GM18498 (cell line): ENCODE results near the gene PNPLA7.
"Not testable (repeated sequence)": the region's sequence is repeated elsewhere in the genome, so short reads cannot be mapped to it uniquely, and the experiment has no call there.

Experiments used
- ATAC-seq: cut with Tn5 transposase; IDR thresholded peaks from one replicate; pipeline ENCODE4 v1.9.1; 2021; ENCODE audit warnings: mild to moderate bottlenecking, moderate library complexity; ENCODE audit not compliant: unreplicated experiment

Gene PNPLA7

DNA sequence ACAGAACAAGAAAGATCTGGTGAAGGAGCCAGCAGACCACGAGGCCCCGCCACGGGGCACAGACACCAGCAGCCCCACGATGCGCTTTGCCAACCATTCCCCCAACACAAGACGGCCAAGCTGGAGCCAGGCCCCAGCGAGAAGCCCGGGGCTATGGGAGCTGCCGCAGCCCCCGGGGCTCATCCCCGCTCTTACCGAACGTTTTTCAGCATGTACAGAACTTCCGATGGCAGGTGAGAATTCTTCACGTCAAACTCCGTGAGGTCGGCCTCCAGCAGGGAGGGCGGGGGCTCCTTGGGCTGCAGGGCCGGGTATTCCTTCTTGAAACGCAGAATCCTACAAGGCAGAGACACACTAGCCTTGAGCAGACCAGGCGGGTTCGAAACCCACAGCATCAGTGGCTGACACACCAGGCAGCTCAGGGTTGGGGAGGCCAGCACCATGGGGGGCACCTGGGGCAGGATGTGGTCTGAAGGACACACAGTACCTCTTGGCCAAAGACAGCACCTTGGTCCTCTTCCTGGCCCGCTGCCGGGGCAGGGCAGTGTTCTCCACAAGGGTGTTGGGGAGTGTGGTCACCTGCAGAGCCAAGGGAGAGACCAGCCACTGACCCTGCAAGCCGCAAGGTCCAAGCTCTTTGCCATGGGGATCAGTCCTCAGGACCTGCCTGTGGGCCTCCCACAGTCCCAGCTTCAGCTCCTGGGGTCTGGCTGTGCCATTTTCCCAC, 6.8 kb downstream of the PNPLA7 start:
- ATAC-seq = no peak

DNA sequence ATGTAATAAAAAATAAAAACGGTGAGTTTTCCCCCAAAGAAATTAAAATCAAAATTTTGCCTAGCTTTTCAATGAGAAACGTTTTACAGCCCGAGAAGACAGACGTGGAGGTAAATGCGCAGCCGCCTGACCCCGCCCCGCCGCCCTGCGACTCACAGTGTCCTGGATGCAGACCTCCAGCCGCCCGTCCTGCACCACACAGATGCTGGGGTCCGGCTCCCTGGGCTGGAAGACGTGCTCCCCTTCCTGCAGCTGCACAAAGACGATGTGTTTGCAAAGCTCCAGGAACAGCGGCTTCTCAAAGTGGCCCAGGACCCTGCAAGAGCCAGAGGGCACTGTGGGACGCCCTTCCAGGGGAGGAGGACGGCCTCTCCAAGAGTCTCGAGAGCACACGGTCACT, 7.7 kb downstream of the PNPLA7 start:
- ATAC-seq = no peak

DNA sequence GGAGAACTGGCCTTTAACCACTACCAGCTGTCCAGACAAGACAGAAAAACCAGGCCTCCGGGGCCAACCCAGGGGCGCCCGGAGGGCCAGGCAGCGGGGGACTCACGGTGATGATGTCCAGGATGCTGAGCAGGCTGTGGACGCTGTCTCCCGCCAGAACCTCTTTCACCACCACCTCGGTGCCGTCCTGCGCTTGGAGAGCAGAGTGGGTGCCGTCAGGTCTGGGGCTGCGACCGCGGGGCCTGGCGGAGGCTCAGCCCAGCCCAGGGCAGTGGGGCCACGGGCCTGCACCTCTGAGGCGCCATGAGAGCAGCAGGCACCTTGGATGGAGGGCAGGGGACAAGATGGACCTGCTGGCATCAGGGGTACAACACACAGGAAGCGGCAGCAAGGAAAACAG, 9.7 kb downstream of the PNPLA7 start:
- ATAC-seq = no peak

DNA sequence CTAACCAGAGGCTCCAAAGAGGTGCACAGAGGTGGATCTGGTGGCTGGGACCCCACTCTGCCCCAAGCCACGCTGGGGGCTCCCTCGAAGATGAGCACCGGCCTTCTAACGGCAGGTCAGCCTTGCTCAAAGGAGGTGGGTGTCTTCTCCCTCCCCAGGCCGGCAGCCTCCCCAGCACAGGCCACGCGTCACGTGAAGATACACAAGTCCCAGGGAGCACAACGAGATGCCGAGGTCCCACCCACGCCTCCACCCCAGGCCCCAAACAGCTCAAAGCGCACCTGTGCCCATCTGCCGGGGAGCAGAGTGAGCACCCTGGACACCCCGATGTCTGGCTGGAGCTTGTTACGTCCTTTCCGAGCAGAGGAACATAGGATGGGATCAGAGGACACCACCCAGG, 12.1 kb downstream of the PNPLA7 start:
- no peak for ATAC-seq

DNA sequence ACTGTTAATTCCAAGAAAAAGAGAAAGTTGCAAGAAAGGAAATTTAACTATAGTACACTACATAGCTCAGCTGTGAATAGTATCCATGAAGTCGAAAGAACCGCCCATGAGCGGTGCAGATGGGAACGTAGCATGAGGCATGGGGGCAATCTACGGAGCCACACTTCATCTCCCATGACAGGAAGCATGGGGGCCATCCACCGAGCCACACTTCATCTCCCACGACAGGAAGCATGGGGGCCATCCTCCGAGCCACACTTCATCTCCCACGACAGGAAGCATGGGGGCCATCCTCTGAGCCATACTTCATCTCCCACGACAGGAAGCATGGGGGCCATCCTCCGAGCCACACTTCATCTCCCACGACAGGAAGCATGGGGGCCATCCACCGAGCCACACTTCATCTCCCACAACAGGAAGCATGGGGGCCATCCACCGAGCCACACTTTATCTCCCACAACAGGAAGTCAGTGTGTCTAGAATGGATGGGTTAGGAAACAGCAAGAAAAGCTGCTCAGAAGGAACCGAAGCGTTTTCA, 13.5 kb downstream of the PNPLA7 start:
- not testable (repeated sequence) for ATAC-seq

DNA sequence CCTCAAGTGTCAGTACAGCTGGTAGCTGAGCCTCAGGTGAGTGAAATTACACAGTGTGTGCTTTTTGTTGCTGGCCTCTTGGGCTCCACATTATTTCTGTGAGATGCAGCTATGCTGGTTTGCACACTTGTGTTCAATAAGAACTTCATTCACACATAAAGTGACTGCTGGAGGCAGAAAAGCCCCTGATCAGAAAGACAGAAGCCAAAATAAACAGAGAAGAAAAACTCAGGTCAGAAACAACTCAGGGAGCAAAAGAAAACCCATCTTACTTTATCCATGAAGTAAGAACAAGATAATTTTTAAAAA, 15.1 kb downstream of the PNPLA7 start:
- no peak for ATAC-seq

DNA sequence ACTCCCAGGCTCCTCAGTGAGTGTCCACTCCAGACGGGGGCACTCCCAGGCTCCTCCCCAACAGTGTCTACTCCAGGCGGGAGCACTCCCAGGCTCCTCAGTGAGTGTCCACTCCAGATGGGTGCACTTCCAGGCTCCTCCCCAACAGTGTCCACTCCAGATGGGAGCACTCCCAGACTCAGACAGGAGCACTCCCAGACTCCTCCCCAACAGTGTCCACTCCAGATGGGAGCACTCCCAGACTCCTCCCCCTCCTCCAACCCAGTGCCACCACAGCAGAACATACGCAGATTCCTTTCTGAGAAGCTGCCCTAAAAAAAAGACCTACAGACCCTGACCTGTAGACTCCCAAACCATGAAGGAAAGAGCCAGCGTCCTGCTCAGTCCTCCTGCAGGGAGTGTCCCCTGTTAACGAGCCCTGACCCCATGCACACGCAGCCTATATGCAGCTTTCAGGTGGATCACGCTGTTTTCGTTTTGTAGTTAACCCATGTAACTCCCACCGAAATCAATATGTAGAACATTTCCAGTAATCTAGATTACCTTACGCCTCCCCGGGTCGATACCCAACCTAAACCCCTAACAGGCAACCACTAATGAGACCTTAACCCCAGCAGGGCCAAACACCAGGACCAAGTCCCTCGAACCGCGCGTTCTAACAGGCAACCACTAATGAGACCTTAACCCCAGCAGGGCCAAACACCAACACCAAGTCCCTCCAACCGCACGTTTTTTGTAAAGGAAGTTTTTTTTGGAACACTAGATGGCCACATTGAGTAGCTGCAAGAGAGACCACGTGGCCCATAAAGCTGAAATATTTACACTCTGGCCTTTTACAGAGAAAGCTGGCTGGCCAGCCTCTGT, 15.7 kb downstream of the PNPLA7 start:
- no peak for ATAC-seq

DNA sequence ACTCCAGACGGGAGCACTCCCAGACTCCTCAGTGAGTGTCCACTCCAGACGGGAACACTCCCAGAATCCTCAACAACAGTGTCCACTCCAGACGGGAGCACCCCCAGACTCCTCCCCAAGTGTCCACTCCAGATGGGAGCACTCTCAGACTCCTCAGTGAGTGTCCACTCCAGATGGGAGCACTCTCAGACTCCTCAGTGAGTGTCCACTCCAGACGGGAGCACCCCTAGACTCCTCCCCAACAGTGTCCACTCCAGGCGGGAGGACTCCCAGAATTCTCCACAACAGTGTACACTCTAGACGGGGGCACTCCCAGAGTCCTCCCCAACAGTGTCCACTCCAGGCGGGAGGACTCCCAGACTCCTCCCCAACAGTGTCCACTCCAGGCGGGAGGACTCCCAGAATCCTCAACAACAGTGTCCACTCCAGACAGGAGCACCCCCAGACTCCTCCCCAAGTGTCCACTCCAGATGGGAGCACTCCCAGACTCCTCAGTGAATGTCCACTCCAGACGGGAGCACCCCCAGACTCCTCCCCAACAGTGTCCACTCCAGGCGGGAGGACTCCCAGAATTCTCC, 17.2 kb downstream of the PNPLA7 start:
- ATAC-seq = not testable (repeated sequence)

DNA sequence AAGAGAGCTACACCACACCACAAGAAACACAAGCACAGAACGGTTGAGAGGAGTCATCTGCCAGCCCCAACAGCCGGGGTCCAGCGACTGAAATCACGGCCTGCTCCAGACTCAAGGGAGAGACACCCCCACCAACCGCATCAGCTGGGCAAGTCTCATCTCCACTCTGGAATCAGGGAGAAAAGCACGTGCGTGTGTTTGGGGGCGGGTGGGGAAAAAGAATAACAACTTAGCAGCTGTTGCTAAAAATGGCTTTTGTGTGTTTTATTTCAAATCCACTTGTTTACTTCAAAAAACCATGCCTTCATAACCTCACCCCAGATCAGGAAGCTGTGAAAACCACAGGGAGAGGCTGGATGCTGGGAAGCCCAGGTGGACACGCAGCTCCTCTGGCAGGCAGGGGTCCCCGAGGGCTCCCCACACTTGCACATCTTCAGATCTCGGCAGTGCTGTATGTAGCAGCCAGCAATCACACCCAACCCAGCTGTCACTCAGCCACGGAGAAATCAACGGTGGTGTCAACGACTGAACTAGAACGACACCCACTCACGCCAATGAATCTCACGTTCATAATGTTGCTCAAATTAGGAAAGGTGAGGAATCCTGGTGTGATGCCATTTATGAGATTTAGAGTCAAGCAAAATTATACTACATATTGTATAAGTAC, 19.0 kb downstream of the PNPLA7 start:
- ATAC-seq = no peak

DNA sequence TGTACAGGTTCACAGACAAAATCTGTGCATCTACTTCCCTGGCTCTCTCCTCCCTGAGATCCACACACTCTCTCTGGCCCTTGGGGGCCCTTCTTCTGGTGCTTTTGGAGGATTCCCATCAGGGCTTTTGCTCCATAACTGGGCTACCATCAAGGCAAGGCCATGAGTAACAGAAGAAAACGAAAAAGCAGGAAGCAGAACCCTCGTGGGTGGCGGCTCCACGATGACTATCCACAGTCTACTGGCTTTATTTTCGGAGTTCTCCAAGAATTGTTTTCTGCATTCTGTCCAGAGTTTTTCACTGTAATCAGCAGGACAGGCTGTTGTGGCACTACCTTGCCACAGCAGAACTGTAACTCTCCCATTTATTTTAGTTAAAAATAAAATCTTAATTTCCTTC, 19.9 kb downstream of the PNPLA7 start:
- no peak for ATAC-seq

DNA sequence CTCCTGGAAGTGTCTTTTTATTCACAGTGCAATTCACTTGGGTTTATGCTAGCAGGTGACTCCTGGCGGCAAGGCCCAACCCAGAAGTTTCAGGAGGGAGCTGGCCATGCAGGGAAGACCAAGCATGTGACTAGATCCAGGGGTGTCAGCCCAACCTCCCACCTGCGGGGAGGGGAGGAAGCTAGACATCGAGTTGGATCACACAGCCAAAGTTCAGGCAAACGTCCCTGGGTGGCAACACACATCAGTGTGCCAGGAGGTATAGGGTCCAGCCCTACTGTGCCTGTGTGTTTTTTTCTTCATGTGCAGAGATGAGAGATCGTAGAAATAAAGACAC, 25.3 kb downstream of the PNPLA7 start:
- ATAC-seq = no peak

DNA sequence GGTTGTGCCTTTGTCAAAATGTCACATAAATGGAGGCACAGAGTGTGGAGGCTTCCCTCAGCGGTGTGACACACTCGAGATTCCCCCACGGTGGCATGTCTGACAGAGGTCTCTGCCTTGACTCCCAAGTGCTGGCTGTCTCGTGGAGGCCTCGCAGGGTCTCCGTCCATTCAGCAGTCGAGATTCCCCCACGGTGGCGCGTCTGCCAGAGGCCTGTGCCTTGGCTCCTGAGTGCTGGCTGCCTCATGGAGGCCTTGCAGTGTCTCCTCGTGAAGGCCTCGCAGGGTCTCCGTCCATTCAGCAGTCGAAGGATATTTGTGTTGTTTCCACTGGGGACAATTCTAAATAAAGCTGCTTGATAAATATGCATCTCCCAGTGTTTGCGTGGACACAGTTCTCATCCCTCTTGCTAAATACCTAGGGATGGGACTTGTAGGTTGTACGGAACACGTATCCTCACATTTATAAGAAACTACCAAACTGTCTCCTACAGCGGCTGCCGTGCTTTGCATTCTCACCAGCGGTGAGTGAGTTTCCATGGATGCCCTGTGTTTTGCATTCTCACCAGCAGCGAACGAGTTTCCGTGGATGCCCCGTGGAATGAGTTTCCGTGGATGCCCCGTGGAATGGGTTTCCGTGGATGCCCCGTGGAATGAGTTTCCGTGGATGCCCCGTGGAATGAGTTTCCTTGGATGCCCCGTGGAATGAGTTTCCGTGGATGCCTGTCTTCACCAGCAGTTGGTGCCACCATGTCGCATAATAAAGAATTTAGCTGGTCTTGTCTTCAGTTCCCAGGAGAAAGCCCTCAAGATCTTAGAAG, 25.8 kb downstream of the PNPLA7 start:
- no peak for ATAC-seq

DNA sequence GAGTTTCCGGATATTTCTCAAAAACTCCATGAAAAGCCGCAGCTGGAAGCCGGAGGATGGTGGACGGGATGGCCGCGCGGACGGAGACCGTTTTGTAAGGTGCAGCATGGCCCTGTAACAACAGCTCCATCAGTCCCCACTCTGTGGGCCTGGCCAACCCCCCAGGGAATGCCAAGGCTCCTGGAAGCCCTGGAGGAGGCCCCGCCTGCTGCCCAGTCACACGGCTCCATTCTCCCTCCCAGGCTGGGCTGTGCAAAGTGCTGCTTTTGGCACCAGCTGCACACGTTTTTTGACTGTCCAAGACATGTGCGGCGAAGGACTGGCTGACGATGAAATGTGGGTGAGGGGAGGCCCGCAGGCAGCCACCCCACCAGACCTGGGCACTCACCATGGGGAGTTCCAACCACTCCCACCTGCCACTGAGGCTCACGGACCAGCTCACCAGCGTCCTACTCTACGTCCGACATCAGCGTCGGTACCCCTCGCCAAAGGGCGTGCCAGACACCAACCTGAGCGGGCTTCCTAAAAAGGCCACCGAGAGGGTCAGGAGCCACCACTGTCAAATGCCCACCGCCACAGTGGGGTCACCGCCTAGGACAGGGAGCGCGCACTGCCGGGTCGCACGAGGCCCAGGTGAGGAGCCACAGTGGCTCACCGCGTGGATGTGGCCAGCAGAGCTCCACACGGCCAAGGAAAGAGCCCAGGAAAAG, 27.3 kb downstream of the PNPLA7 start:
- ATAC-seq = no peak

DNA sequence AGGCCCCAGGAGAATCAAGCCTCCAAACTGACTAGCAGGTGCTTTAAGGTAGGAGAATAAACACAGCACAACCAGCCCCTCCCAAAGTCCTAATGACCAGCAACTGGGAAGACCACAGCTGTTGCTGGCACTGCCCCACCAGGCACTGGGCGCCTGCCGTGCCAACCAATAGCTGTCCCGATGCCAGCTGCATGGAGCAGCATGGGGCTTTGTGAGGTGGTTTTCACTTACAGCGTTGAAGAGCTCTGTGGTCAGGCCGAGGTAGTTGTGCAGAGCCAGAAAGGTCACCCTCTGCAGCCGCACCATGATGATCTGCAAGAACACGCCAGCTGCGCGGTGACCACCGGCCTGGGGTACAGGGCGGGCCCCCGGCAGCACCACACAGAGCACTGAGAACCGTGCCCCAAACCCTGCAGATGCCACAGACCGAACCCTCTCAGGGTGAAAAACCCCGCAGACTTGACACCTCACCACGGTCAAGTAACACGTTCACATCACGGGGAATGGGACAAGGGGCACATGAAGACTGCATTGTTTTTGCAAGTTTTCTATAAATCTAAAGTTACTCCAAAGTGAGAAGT, 28.7 kb downstream of the PNPLA7 start:
- ATAC-seq = no peak

DNA sequence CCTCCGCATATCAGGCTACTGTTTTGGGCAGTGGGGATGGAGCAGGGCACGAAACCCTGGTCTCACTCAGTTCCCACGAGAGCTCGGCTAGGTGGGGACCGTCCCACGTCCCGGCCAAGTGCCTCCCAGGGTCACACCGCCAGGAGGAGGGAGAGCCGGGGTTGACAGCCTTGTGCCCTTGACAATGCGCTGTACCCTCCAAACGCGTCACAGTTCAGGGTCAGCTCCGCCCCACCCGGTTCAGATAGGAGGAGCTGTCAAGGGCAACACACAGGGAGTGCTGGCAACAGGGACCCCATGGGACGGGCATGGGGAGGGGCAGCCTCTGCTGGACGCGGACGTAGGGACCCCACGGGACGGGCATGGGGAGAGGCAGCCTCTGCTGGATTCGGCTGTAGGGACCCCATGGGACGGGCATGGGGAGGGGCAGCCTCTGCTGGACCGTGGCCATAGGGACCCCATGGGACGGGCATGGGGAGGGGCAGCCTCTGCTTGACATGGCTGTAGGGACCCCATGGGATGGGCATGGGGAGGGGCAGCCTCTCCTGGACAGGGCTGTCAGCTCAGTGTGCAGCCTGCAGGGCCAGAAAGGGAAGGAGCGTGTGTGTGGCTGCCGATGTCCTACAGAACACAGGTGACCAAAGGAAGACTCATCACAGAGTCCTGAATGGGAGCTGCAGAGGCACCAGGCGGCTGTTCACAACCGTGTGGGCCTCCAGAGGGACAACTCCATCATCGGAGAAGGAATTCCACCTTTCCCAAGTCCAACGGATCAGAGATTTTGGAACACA, 29.4 kb downstream of the PNPLA7 start:
- ATAC-seq = no peak

DNA sequence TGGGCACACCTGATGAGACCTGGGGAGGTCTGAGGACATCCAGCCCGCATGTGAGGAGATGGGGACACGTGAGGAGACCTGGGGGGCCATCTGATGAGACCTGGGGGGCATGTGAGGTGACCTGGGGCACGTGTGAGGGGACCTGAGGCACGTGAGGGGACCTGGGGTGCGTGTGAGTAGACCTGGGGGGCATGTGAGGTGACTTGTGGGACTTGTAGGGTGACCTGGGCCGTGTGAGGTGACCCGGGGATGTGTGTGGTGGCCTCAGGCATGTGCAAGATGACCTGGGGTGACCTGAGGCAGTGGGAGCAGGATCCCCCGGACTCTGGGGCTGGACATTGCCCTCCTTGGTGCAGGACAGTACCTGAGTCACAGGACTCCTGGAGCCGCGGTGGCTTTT, 30.6 kb downstream of the PNPLA7 start:
- ATAC-seq = no peak

DNA sequence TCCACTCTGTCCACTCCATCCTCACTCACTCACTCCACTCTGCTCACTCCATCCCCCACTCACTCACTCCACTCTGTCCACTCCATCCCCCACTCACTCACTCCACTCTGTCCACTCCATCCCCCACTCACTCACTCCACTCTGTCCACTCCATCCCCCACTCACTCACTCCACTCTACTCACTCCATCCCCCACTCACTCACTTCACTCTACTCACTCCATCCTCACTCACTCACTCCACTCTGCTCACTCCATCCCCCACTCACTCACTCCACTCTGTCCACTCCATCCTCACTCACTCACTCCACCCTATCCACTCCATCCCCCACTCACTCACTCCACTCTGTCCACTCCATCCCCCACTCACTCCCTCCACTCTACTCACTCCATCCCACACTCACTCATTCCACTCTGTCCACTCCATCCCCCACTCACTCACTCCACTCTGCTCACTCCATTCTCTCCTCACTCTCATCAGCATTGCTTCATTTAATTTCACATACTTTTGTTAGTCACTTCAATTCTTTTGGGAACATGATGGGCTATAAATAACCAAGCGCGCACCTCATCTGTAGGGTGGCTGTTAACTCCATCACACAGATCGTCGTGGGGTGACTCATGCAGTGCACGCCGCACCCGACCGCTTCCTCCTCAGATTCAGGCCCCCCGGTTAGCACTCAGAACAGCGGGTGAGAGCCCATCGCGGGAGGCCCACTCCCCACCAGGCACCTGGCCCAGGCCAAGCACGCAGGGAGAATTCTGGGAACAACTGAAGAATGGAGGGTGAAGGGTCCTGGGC, 31.3 kb downstream of the PNPLA7 start:
- ATAC-seq = not testable (repeated sequence)
